22Rv1 (cell line): ENCODE data around the gene GNAS.

Source experiments
- H3K27ac ChIP-seq: fragments of 450-650 bp; 2 replicates; pipeline ENCODE4 v1.5.1; 2017
- ZFX ChIP-seq: fragments of 450-650 bp; IDR thresholded peaks from 2 replicates; pipeline ENCODE4 v1.6.1; 2017; ENCODE audit warnings: antibody characterized with exemption, borderline replicate concordance
- TF ChIP-seq, protein P1 (sequence below): fragments of 450-650 bp; IDR thresholded peaks from 2 replicates; pipeline ENCODE4 v1.5.1; 2017; ENCODE audit warnings: mild to moderate bottlenecking

GNAS gene

DNA sequence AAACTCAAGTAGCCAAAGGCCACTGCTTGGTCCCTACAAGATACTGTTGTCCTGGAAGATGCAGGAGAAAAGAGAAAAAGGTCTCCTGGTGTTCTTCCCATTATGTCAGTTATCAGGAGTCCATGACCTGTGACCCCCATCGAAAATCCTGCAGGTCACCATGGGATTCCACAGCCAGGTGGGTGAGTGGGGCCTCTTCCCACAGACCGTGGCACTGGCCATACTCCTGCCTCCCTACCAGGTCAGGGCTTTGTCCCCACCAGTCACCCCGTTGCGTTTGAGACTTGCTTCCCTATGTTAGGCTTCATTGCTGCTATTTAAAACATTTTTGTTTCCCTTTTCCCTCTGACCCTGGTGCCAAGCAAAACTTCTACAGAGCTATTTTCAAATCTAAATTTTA, 60.6 kb downstream of the GNAS start:
- H3K27ac ChIP-seq = no peak overlapping the region
- TF ChIP-seq, protein P1, sequence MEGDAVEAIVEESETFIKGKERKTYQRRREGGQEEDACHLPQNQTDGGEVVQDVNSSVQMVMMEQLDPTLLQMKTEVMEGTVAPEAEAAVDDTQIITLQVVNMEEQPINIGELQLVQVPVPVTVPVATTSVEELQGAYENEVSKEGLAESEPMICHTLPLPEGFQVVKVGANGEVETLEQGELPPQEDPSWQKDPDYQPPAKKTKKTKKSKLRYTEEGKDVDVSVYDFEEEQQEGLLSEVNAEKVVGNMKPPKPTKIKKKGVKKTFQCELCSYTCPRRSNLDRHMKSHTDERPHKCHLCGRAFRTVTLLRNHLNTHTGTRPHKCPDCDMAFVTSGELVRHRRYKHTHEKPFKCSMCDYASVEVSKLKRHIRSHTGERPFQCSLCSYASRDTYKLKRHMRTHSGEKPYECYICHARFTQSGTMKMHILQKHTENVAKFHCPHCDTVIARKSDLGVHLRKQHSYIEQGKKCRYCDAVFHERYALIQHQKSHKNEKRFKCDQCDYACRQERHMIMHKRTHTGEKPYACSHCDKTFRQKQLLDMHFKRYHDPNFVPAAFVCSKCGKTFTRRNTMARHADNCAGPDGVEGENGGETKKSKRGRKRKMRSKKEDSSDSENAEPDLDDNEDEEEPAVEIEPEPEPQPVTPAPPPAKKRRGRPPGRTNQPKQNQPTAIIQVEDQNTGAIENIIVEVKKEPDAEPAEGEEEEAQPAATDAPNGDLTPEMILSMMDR = no peak
- TF ChIP-seq ZFX = no peak

DNA sequence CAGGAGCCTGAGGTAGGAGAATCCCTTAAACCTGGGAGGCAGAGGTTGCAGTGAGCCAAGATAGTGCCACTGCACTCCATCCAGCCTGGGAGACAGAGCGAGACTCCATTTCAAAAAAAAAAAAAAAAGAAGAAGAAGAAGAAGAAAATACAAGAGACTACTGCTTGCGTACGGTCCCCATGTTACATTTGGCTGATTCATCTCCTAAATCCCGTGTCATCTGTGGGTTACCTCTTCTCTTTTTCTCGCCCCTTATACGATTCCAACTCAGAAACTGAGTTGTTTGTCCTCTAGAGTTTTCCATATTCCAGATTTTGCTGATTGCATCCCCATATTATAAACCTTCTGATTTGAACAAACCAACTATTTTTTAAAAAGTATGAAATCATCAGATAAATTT, 66.1 kb downstream of the GNAS start:
- TF ChIP-seq, protein P1 = no peak
- TF ChIP-seq ZFX = no peak
- no peak overlapping the region for H3K27ac ChIP-seq

DNA sequence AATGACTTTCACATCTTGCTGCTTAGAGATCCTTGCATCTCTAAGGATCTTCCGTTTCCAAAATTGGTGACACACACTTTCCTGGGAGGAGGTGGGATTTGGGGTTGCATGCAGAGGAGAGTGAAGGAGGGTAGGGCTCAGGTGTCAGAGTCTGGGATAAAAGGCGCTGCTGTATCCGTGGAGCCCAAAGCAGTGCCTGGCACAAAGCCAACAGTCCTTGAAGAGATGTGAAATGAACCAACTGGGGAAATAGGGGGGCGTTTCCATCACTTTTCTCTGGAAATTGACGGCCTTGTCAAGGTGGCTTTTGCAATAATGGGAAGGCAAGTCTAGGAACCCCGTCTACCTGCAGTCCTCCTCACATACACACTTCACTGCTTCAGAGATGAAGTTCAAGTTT, 69.0 kb downstream of the GNAS start:
- TF ChIP-seq, protein P1 = no peak
- no peak for TF ChIP-seq ZFX

DNA sequence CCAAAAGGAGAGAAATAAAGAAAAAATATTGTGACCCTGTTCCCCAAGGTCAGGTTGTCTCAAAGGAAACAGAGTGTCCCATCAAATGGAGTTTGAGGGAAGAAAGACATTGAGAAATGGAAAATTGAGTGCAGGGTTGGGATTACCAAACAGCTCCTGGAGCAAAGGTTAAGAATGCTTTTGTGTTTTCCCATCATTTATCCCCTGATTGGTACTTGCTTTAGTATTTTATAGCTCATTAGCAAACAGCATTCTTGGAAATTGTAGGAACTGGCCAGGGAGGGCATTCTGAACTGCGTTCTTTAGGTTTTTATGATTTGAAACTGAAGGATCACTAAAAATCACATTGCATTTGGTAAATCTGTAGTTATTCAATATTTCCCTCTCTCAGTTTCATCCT, 69.5 kb downstream of the GNAS start:
- H3K27ac ChIP-seq = no peak overlapping the region
- TF ChIP-seq, protein P1 = no peak
- TF ChIP-seq ZFX = no peak

More for the DNA sequence above, 69.0 kb downstream of the GNAS start:
- H3K27ac ChIP-seq = no peak overlapping the region

DNA sequence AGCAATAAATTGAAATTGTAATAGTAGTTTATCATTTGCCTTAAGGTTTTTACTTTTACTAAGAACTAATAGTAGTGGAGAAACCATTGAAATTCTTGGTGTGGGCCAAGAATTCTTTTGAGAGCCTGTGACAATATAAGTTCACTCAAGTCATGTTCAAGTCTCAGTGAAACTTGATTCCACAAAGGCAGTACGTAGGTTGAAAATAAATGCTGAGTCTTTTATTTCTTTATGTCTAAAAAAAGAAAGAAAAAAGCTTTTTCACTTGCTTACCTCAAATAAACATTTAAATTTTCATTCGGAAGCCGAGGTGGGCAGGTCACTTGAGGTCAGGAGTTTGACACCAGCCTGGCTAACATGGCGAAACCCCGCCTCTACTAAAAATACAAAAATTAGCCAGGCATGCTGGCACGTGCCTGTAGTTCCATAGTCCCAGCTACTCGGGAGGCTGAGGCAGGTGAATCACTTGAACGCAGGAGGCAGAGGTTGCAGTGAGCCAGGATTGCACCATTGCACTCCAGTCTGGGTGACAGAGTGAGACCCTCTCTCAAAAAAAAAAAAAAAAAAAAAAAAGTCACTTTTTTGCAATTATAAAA, 70.7 kb downstream of the GNAS start:
- no peak for TF ChIP-seq ZFX
- TF ChIP-seq, protein P1 = no peak
- H3K27ac ChIP-seq = no peak overlapping the region

DNA sequence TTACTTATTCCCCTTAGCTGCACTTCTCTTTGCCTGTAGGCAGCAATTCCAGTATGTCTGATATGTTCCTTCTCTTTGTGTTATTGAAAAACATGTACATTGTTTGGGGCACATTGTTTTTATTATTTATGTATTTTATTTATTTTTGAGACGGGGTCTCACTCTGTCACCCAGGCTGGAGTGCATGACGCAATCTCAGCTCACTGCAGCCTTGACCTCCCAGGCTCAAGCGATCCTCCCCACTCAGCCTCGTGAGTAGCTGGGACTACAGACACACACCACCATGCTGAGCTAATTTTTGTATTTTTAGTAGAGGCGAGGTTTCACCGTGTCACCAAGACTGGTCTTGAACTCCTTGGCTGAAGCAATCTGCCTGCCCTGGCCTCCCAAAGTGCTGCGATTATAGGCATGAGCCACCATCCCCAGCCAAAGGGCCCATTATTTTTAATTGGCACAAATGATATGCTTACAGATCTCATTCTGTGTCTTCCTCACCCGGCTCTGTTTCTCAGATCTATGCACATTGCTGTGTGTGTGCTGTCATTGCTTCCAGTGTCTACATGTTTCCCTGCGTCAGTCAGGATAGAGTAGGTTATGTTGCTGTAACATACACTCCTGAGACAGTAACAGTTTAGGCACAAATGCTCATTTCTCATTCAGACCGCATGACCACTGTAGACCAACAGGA, 74.4 kb downstream of the GNAS start:
- no peak overlapping the region for H3K27ac ChIP-seq
- TF ChIP-seq ZFX = no peak
- TF ChIP-seq, protein P1 = no peak

DNA sequence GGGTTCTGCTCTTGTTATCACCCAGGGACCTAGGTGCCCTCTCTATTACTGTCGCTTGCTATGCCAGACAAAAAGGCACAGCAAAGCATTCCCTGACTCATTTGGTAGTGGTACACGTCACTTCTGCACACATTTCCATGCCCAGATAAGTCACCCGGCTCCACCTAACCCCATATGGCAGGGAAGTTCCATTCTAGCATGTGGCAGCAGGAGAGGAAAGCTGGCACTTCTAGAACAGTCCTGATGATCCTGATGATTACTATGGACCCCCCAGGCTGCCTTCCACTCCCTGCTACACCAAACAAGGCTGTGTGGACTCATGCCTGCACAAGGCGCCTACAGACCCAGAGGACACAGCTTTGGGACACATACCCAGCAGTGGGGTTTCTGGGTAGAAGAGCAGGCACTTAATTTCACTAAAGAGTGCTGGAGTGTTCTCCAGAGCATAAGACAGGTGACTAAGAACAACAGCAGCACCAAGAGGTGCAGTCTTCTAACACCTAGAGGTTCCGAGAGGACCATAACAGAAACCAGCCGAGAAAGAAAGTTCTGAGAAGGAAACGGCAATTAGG, 75.1 kb downstream of the GNAS start:
- H3K27ac ChIP-seq = no peak overlapping the region
- TF ChIP-seq ZFX = no peak
- TF ChIP-seq, protein P1 = no peak
